ENCODE measurements around the gene ERI3.

DNA sequence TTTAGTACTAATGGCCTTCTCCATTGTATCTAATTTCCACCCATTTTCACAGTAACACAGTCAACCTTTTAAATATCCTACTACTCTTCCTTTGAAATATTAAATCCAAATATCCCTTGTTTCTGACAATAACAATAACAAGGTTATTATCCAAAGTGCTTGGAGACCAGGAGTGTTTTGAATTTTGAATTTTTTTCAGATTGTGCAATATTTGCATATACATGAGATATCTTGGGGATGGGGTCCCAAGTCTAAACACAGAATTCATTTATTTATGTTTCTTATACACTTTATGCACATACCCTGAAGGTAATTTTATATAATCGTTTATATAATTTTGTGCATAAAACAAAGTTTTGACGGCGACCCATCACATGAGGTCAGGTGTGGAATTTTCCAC, 124.3 kb downstream of the ERI3 start:
- TF ChIP-seq, protein P1, sequence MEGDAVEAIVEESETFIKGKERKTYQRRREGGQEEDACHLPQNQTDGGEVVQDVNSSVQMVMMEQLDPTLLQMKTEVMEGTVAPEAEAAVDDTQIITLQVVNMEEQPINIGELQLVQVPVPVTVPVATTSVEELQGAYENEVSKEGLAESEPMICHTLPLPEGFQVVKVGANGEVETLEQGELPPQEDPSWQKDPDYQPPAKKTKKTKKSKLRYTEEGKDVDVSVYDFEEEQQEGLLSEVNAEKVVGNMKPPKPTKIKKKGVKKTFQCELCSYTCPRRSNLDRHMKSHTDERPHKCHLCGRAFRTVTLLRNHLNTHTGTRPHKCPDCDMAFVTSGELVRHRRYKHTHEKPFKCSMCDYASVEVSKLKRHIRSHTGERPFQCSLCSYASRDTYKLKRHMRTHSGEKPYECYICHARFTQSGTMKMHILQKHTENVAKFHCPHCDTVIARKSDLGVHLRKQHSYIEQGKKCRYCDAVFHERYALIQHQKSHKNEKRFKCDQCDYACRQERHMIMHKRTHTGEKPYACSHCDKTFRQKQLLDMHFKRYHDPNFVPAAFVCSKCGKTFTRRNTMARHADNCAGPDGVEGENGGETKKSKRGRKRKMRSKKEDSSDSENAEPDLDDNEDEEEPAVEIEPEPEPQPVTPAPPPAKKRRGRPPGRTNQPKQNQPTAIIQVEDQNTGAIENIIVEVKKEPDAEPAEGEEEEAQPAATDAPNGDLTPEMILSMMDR (conservative IDR thresholded peaks at IDR 0.05; ENCODE audit: low read depth, low read length), result no peak
- TF ChIP-seq POLR2A (IDR thresholded peaks at IDR 0.05; ENCODE audit: low read depth, low read length) (no peak), MAZ (IDR thresholded peaks at IDR 0.05; ENCODE audit: borderline replicate concordance, low read depth, low read length) (no peak), MAFK (IDR thresholded peaks at IDR 0.05; ENCODE audit: low read depth, low read length) (no peak), BHLHE40 (IDR thresholded peaks at IDR 0.05; ENCODE audit: low read depth, low read length) (no peak), RAD21 (IDR thresholded peaks at IDR 0.05; ENCODE audit: low read length) (no peak)

All from IMR-90 (cell line).